Lung (tissue), 12 donors: Measurements from ENCODE around the gene CHN2. TPM values are rescaled to one million over a fixed set of nuclear protein-coding genes. Genes with fewer than 3 reads are reported as not detected.

Experiments used
- ATAC-seq: fragments of 200-7000 bp; cut with Tn5 transposase; one replicate; pipeline ENCODE4 v1.9.1; 2020; ENCODE audit warnings: moderate number of reproducible peaks; ENCODE audit not compliant: insufficient read depth, low FRiP score
- DNase-seq, 3 donors: peaks; one replicate each; pipeline ENCODE4 v3.0.0-alpha.2; 2013 to 2017
- H3K27ac ChIP-seq, 2 donors: one replicate each; pipeline ENCODE4 v1.5.1; 2013; ENCODE audit warnings: mild to moderate bottlenecking in 2 of 2, moderate library complexity in 2 of 2, control low read depth in 1 of 2, inconsistent platforms in 1 of 2, low read depth in 1 of 2, low read length in 1 of 2
- H3K27me3 ChIP-seq, 3 donors: one replicate each; pipeline ENCODE4 v1.5.1; 2013; ENCODE audit warnings: low read length in 2 of 3; ENCODE audit not compliant: control insufficient read depth in 3 of 3, insufficient read depth in 3 of 3
- H3K36me3 ChIP-seq, 4 donors: one replicate each; pipeline ENCODE4 v1.5.1; 2013; ENCODE audit warnings: low read length in 4 of 4, mild to moderate bottlenecking in 1 of 4, moderate library complexity in 1 of 4; ENCODE audit not compliant: control insufficient read depth in 4 of 4, insufficient read depth in 4 of 4
- H3K4me1 ChIP-seq, 5 donors: one replicate each; pipeline ENCODE4 v1.5.1; 2013; ENCODE audit warnings: low read length in 5 of 5, mild to moderate bottlenecking in 2 of 5, moderate library complexity in 1 of 5; ENCODE audit not compliant: control insufficient read depth in 5 of 5, insufficient read depth in 5 of 5
- H3K4me3 ChIP-seq: one replicate; pipeline ENCODE4 v1.5.1; 2013; ENCODE audit warnings: mild to moderate bottlenecking, control low read depth, moderate library complexity
- H3K9ac ChIP-seq, 2 donors: one replicate each; pipeline ENCODE4 v1.5.1; 2013; ENCODE audit warnings: low read length in 2 of 2, control low read depth in 1 of 2; ENCODE audit not compliant: insufficient read depth in 1 of 2
- H3K9me3 ChIP-seq, 4 donors: one replicate each; pipeline ENCODE4 v1.5.1; 2013; ENCODE audit warnings: low read length in 3 of 4, mild to moderate bottlenecking in 1 of 4, moderate library complexity in 1 of 4; ENCODE audit not compliant: control insufficient read depth in 4 of 4, insufficient read depth in 3 of 4
- CTCF ChIP-seq: IDR thresholded peaks from 2 replicates; pipeline ENCODE4 v1.5.1; 2012; ENCODE audit warnings: mild to moderate bottlenecking; ENCODE audit errors: control extremely low read depth, extremely low read depth
- WGBS, 2 donors: extraction: QIAGEN DNeasy Blood & Tissue Kit; methylation state at CpG; one replicate each; pipeline ENCODE4 v1.1.7; 2013; 5-methylcytosine and 5-hydroxymethylcytosine counted together
- polyA plus RNA-seq, 2 donors: library from polyadenylated mRNA; stranded (reverse); fragments of 200-250 nt; gene quantifications; one replicate each; pipeline ENCODE4 v1.2.1, GENCODE V29; 2013
- total RNA-seq, 2 donors: library from RNA; depleted of rRNA in 1 of 2; stranded (reverse); fragments of >200 nt in 1 of 2; gene quantifications; one replicate each; pipeline ENCODE4 v1.2.1, GENCODE V29; 2014 to 2021
- donor health status: control.
- donor health status: control.
- donor health status: Bipolar disorder and iron deficiency.
- donor health status: healthy.
- donor health status: DM: yes; HTN: yes; CAD: no.

The CHN2 gene
- total and polyA plus RNA-seq, 4 donors, result 3.2 to 11.0 (median 6.7) TPM

- Histone ChIP-seq H3K4me3 (no peak overlapping the region), H3K27me3 (peaks cover 0 to 6% (median 0%) of the 10 kb centered on the region in 3 donors), H3K9ac (no peak overlapping the region), H3K36me3 (no peaks in the 10 kb centered on the region), H3K9me3 (no peaks in the 10 kb centered on the region), H3K4me1 (no peaks in the 10 kb centered on the region), H3K27ac (peak overlapping the region in 1 of 2 donors; percentile 18)
- 69 to 86% methylated on average over 7 of the region's 7 CpGs for WGBS, 2 donors
- DNase-seq, result no peak
- TF ChIP-seq CTCF, result no peak
- ATAC-seq, result no peak
These were observed 262.6 kb downstream of the CHN2 start for GRCh38 chr7:29457141-29457561.

GRCh38 chr7:29457565-29458011 lies 263.0 kb downstream of the CHN2 start:
- TF ChIP-seq CTCF, result no peak
- Histone ChIP-seq H3K4me3 (no peak overlapping the region), H3K27me3 (peaks cover 0 to 6% (median 0%) of the 10 kb centered on the region in 3 donors), H3K9ac (no peak overlapping the region), H3K36me3 (no peaks in the 10 kb centered on the region), H3K4me1 (no peaks in the 10 kb centered on the region), H3K9me3 (no peaks in the 10 kb centered on the region), H3K27ac (peak overlapping the region in 1 of 2 donors; percentile 18)
- DNase-seq (no peak), ATAC-seq (no peak)
- WGBS, 2 donors, result 69 to 77% methylated on average over 7 of the region's 7 CpGs

- no peaks in the 10 kb centered on the region for H3K36me3 ChIP-seq
- H3K9me3 ChIP-seq, result no peaks in the 10 kb centered on the region
- no peak overlapping the region for H3K27ac ChIP-seq
- WGBS, 2 donors, result 80 to 94% methylated on average over 7 of the region's 7 CpGs
- ATAC-seq, result no peak
- peaks cover 0 to 7% (median 0%) of the 10 kb centered on the region in 5 donors for H3K4me1 ChIP-seq
- no peak overlapping the region for H3K9ac ChIP-seq
- no peak overlapping the region for H3K4me3 ChIP-seq
- H3K27me3 ChIP-seq, result peaks cover 0 to 6% (median 0%) of the 10 kb centered on the region in 3 donors
- no peak for TF ChIP-seq CTCF
- DNase-seq, result no peak
These were observed 264.4 kb downstream of the CHN2 start for GRCh38 chr7:29458933-29459332.

GRCh38 chr7:29459589-29459988 lies 265.0 kb downstream of the CHN2 start:
- H3K36me3 ChIP-seq, result no peaks in the 10 kb centered on the region
- no peak for ATAC-seq
- no peak for DNase-seq
- H3K27me3 ChIP-seq, result peaks cover 0 to 6% (median 0%) of the 10 kb centered on the region in 3 donors
- H3K4me1 ChIP-seq, result peaks cover 0 to 10% (median 0%) of the 10 kb centered on the region in 5 donors
- TF ChIP-seq CTCF, result no peak
- H3K9me3 ChIP-seq, result no peaks in the 10 kb centered on the region
- H3K9ac ChIP-seq, result no peak overlapping the region
- WGBS, 2 donors, result 88% methylated on average over 8 of the region's 8 CpGs
- no peak overlapping the region for H3K4me3 ChIP-seq
- no peak overlapping the region for H3K27ac ChIP-seq
